NCI-H2081 treated with DMSO at 0.1 percent for 48 hours (cell line): Measurements from ENCODE around the gene VPS37C.

Experiments used
- DNase-seq: peaks from one replicate; lab custom pipeline; 2025; lab: John Stamatoyannopoulos, UW

Gene VPS37C

GRCh38 chr11:61132646-61133045 lies 28.6 kb downstream of the VPS37C start:
- no peak for DNase-seq

GRCh38 chr11:61131998-61132555 lies 29.1 kb downstream of the VPS37C start:
- no peak for DNase-seq

- no peak for DNase-seq
Measured at GRCh38 chr11:61131586-61131985, 29.6 kb downstream of the VPS37C start.

GRCh38 chr11:61131186-61131585 lies 30.0 kb downstream of the VPS37C start:
- no peak for DNase-seq

- DNase-seq, result no peak
Measured at GRCh38 chr11:61129639-61130523, 31.3 kb downstream of the VPS37C start.

GRCh38 chr11:61128947-61129638 lies 32.1 kb downstream of the VPS37C start:
- no peak for DNase-seq

- DNase-seq, result no peak
Measured at GRCh38 chr11:61127991-61128390, 33.2 kb downstream of the VPS37C start.

DNA sequence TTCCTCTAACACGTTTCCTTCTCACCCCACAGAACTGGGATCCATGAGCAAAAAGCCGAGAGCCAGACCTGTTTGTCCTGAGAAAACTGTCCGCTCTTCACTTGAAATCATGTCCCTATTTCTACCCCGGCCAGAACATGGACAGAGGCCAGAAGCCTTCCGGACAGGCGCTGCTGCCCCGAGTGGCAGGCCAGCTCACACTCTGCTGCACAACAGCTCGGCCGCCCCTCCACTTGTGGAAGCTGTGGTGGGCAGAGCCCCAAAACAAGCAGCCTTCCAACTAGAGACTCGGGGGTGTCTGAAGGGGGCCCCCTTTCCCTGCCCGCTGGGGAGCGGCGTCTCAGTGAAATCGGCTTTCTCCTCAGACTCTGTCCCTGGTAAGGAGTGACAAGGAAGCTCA lies 35.0 kb downstream of the VPS37C start:
- no peak for DNase-seq

DNA sequence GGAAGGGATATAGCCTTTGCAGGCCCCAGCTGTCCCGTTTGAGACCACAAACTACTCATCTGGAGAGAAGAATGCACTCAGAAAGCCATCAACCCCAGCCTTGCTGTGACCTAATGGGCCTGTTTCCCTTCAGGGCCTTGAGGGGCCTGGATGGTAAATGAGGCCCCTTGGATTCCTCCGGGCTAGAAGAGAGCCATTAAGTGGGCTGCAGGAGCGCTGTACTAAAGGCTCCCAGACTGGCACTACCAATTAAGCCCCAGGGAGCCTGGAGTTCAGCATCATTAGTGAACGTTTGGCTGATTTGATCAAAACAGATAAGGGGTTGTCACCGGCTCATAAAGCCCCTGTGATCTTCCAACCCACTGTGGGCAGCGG lies 35.9 kb downstream of the VPS37C start:
- DNase-seq, result no peak

GRCh38 chr11:61124574-61125309 lies 36.5 kb downstream of the VPS37C start:
- DNase-seq, result no peak

- no peak for DNase-seq
Measured at GRCh38 chr11:61123775-61124571, 37.3 kb downstream of the VPS37C start.

GRCh38 chr11:61122761-61123160 lies 38.5 kb downstream of the VPS37C start:
- DNase-seq, result no peak

DNA sequence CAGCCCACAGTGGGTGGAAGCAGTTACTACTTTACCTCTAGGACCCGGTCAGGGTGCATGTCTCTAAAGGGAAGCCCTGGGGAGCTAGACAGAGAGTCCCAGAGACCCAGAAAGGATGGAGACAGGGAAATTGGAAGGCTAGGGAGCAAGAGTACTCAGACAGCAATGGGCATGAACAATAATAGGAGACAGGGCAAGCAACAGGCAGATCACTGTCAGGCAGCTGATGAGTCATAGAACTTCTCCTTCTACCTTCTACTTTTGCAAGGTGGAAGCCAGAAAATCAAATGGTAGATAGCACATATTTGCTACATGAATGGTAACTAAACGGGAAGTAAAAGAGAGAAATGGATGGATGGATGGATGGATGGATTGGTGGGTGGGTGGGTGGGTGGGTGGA lies 39.3 kb downstream of the VPS37C start:
- DNase-seq, result no peak

DNA sequence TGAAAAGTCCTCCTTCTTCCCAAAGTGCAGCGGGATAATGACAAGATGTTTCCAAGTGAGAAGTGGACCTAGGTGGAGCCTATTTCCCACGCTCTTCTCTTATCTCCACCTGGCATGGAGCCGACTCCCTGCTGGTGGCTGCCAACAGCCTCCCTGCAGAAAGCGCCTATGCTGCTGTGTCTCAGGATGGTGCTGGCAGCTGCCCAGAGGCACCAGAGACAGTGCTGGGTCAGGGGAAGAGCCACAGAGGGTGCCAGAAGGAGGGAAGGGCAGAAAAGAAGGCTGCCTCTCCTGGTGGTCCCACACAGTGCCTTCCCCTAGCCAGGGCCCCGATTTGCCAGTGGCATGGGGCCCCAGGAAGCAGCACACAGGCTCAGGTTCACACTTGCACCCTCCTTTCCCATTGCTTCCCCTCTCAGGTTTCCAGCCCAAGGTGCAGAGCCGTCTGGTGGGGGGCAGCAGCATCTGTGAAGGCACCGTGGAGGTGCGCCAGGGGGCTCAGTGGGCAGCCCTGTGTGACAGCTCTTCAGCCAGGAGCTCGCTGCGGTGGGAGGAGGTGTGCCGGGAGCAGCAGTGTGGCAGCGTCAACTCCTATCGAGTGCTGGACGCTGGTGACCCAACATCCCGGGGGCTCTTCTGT lies 39.9 kb downstream of the VPS37C start:
- no peak for DNase-seq

DNA sequence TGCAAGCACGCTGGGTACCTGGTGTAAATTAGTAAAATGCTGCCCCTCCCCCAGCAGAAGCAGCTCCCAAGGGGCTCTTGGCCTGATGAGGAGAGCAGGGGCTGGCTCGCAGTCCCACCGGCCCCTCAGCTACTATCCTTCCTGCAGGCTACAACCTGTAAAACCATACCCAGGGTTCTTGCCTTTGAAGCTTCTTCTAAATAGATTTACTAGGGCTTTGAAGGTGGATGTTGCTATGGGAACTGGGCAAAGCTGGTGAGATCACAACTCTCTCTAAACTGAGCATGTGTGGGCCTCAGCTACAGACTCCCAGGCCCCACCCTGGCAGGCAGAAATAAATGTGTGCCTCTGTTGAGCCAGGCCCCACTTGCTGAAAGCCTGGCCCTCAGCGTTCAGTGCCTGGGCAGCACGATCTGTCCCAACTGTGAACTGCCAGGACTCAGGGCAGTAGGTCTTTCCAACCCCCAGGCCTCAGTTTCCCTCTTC lies 40.5 kb downstream of the VPS37C start:
- DNase-seq, result no peak

GRCh38 chr11:61120099-61120705 lies 41.0 kb downstream of the VPS37C start:
- no peak for DNase-seq

DNA sequence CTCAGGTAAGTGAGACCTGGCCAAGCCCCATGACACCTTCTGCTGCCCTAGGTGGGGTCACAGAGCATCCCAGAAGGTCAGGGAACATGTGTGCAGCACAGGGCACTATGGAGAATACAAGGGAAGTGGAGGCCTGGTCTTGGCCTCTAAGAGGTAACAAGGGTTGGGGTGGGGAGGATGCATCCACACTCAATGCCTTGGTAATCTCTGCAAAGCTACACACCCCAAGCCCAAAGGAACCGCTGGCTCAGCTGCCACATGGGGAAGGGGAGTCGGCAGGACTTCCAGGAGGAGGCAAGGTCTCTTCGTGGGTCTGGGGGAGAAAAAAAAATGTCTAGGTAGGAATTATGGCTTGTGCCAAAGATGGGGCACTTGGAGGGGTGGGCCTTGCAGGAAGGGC lies 41.7 kb downstream of the VPS37C start:
- no peak for DNase-seq

DNA sequence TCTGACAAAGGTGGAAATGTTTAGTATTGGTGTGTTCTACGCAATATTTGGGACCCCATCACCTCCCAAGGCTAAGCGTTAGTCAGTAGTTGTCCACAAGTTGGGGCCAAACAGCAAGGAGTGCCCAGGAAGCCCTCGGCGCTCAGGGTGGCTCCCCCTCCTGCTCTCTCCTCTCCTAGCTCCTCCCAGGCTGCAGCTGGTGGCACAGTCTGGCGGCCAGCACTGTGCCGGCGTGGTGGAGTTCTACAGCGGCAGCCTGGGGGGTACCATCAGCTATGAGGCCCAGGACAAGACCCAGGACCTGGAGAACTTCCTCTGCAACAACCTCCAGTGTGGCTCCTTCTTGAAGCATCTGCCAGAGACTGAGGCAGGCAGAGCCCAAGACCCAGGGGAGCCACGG lies 42.2 kb downstream of the VPS37C start:
- DNase-seq, result no peak

DNA sequence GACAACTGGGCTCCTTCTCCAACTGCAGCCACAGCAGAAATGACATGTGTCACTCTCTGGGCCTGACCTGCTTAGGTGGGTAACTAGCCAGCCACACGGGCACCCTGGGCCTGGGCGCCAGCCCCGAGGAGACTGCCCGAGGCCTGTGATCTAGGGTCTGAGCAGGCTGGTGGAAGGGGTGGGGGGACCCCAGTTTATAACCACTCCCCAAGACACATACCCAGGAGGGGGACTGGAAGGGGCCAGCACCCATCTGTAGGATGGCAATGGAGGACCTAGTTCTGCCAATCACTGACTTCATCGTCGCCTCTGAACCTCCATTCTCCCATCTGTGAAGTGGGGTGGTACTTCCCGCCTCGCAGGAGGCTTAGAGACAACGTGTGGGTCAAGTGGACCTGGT lies 42.8 kb downstream of the VPS37C start:
- DNase-seq, result no peak

DNA sequence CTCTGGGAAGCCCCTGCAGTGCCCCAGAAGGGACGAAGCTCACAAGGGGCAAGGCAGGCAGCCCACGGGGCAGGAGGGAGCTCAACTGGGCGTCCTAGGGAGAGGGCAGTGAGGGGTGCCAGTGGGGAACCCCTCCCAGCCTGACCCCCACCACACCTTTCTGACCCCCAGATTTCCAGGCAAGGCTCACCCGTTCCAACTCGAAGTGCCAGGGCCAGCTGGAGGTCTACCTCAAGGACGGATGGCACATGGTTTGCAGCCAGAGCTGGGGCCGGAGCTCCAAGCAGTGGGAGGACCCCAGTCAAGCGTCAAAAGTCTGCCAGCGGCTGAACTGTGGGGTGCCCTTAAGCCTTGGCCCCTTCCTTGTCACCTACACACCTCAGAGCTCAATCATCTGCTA lies 43.2 kb downstream of the VPS37C start:
- no peak for DNase-seq

DNA sequence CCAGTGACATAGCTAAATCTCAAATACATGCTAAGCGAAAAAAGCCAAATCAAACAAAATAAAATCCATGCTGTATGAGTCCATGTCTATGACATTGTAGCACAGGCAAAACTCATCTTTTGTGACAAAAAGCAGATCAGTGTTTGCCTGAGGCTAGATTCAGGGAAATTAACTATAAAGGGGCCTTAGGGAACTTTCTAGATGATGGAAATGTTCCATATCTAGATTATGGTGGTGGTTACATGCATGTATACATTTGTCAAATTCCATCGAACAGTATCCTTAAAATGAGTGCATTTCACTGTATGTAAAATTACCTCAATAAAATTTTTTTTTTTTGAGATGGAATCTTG lies 44.1 kb downstream of the VPS37C start:
- no peak for DNase-seq
